Measurements from ENCODE around the gene GRP.
A peak's percentile ranks its signal among the peaks of the same experiment; 100 is the strongest.

The GRP gene

GRCh38 chr18:59207506-59207905 lies 12.5 kb upstream of the GRP start:
- CTCF ChIA-PET, result no interaction called here

GRCh38 chr18:59208602-59209125 lies 11.3 kb upstream of the GRP start:
- no peak for TF ChIP-seq CTCF (IDR thresholded peaks at IDR 0.05; ENCODE audit: insufficient read depth, low read length, missing control alignments)
- ChIA-PET POLR2A (no interaction called here), CTCF (interaction anchor here (1.4 kb wide), 1 partner anchor 194 kb away, joined by 6 read pairs; no protein-coding TSS in a partner anchor)
- no peak for DNase-seq (ENCODE audit: low read depth, low spot score)
- H3K4me3 ChIP-seq (ENCODE audit: low read depth, low read length), result no peak overlapping the region

More at GRCh38 chr18:59207506-59207905, 12.5 kb upstream of the GRP start:
- POLR2A ChIA-PET, result no interaction called here
- no peak overlapping the region for H3K4me3 ChIP-seq (ENCODE audit: low read depth, low read length)
- no peak for TF ChIP-seq CTCF (IDR thresholded peaks at IDR 0.05; ENCODE audit: insufficient read depth, low read length, missing control alignments)
- DNase-seq (ENCODE audit: low read depth, low spot score), result no peak

DNA sequence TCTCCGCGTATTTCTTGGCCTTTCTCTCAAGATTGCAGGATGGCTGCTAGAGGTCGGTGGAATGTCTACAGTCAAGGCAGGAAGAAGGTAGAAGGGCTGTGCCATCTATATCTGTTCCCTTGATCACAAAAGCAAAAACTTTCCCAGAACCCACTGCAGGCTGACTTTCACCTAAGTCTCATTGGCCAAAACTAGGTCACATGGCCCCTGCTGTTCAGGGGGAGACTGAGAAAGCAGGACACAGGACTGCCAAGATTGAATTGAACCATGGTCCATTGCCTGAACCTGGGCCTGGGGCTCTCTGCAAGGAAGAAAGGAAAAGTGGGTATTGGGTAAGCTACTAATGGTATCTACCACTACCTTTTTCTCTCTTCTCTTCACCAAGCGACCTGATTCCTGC lies 9.7 kb upstream of the GRP start:
- CTCF ChIA-PET, result no interaction called here
- POLR2A ChIA-PET, result no interaction called here

DNA sequence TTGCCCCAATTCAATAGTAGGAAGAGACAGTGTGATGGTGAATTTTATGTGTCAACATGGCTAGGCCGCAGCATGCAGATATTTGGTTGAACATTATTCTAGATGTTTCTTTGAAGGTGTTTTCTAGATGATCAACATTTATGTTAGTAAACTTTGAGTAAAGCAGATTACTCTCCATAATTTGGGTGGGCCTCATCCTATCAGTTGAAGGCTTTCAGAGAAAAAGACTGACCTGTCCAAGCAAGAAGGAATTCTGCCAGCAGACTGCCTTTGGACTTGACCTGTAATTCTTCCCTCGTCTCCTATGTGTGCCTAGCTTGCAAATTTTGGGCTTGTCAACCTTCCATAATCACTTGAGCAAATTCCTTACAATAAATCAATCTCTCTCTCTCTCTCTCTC lies 8.3 kb upstream of the GRP start:
- ChIA-PET POLR2A (no interaction called here), CTCF (no interaction called here)

More for the DNA sequence above, 9.7 kb upstream of the GRP start:
- TF ChIP-seq CTCF (IDR thresholded peaks at IDR 0.05; ENCODE audit: insufficient read depth, low read length, missing control alignments), result no peak
- no peak for DNase-seq (ENCODE audit: low read depth, low spot score)
- H3K4me3 ChIP-seq (ENCODE audit: low read depth, low read length), result no peak overlapping the region

GRCh38 chr18:59218018-59218417 lies 1.9 kb upstream of the GRP start:
- ChIA-PET CTCF (interaction anchor here (1.0 to 1.4 kb wide), 2 partner anchors 13 to 22 kb away, joined by 3 to 4 read pairs; no protein-coding TSS in a partner anchor), POLR2A (no interaction called here)
- H3K4me3 ChIP-seq (ENCODE audit: low read depth, low read length), result no peak overlapping the region
- no peak for TF ChIP-seq CTCF (IDR thresholded peaks at IDR 0.05; ENCODE audit: insufficient read depth, low read length, missing control alignments)
- DNase-seq (ENCODE audit: low read depth, low spot score), result no peak

More for the DNA sequence above, 8.3 kb upstream of the GRP start:
- no peak for TF ChIP-seq CTCF (IDR thresholded peaks at IDR 0.05; ENCODE audit: insufficient read depth, low read length, missing control alignments)
- DNase-seq (ENCODE audit: low read depth, low spot score), result no peak
- no peak overlapping the region for H3K4me3 ChIP-seq (ENCODE audit: low read depth, low read length)

- ChIA-PET POLR2A (no interaction called here), CTCF (interaction anchor here (1.0 to 1.7 kb wide), 3 partner anchors 17 to 452 kb away, joined by 3 to 5 read pairs (median 4); no protein-coding TSS in a partner anchor)
- peak overlapping the region; percentile 56 for H3K4me3 ChIP-seq (ENCODE audit: low read depth, low read length)
- TF ChIP-seq CTCF (IDR thresholded peaks at IDR 0.05; ENCODE audit: insufficient read depth, low read length, missing control alignments), result no peak
- DNase-seq (ENCODE audit: low read depth, low spot score), result no peak
These were observed 316 bp downstream of the GRP start for GRCh38 chr18:59220164-59220783.

Measured in AG04449 (cell line).